Hippocampal formation (tissue), 2 donors: ENCODE measurements around the gene CD79B.

Experiments
- DNase-seq, 2 donors: peaks; one replicate each; lab custom pipeline; 2025; lab: John Stamatoyannopoulos, UW

CD79B gene

DNA sequence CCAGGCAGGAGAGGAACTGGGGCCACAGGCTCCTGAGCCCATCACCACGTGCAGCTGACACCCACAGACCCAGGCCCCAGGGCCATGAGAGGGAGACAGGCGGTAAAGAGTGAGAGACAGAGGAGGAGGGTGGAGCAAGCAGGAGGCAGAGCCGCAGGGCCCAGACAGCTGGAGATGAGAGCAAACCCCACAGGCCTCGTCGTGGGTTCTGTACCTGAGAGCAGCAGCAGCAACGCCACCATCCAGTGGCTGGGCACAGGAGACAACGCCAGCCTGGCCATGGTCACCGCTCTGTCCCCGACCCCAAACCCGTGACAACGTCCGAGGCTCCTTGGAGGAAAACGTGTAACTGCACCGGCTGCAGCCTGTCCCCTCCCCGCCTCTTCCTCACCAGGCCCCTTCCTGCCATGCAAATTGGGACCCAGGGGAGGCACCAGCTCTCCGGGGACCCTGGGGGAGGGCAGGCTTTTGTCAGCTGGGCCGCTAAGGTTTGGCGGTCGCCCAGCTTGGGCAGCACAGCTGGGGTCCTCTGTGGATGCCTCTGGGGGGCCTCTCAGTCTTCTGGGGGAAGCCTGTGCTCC lies at the start of gene CD79B:
Gene CD79B (minus strand): TSS at position 351 of the 581 bp plus-strand sequence. CDS start 70 bp downstream, at position 281.
- no peak for DNase-seq

GRCh38 chr17:63978272-63979200 lies 46.4 kb upstream of the CD79B start:
- no peak for DNase-seq

- no peak for DNase-seq
Observed at GRCh38 chr17:63976702-63977101, 44.6 kb upstream of the CD79B start.

DNA sequence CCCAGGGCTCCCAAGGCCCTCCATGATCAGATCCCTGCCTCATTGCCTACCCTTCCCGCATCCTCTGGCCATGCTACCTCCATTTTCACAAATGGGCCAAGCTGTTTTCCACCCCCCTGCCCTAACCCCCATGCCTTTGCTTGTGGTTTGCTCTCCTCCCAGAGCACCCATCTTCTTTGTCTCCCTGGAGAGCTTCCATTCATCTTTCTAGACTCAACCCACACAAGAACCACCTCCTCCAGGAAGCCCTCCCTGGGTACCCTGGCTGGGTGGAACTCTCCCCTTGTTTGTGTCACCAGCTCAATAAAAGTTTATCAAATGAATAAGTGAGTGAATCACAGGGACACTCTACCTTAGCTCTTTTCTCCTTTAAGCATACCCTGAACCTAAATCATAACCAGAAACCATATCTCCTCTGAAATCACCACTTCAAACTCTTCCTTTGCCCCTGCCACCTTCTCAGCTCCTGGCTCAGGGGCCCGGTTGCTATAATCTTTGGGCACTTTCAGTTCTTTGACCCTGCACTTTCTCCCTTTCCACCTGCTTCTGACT lies 43.5 kb upstream of the CD79B start:
- DNase-seq = no peak

DNA sequence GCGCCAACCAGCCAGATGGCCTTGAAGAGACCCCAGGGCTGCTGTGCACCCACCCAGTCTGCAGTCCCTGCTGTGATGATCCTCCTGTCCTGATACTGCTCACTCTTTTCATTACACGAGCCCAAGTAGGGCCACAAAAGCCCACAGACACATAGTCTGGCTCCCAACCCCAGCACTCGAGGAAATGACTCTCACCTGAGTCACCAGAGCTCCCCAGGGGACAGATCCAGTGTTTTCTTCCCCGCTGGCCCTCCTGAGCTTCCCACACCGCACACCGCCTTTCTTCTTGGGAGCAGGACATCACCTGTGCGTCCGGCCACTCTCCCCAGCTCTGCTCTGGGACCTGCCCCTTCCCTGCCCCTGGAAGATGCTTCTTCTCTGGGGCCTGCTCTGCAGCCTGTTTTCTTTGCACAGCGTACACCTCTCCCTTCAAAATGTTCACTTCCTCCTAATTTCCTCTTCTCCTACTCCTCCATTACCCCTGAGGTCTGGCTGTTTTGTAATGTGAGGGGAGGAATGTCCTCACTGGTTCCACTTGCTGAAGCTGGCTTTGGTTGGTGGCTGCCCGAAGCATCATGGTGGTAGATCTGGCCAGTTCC lies 42.6 kb upstream of the CD79B start:
- DNase-seq = no peak

DNA sequence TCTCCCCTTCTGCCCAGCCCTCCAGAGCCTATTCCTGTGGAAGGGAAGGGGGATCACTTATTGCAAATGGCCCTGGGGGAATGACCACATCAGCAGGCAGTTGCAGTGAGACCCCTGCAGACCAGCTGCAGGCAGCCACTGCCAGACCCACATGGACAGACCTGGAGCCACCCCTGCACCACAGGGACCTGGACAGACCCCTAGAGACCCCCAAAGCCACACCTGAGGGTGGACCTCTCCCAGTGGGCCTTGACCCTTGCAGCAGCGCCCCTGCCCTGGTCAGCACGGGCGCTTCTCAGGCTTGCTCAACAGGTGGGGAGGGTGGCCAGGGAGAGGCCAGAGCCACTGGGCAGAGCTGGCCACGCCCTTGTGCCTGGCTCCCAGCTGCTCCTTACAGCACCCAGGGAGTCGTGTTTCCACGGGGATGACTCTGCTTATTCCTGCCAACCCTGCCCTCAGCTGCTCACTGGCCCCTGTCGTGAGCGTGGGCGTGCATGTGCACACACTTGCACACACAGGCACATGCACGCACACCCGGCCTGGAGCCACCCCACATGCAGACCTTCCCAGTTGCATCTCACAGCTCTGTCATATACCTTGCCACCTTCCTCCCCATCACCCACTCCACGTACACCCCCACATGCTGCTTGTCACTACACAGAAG lies 41.9 kb upstream of the CD79B start:
- DNase-seq = no peak

- no peak for DNase-seq
Observed at GRCh38 chr17:63973247-63973646, 41.1 kb upstream of the CD79B start.

DNA sequence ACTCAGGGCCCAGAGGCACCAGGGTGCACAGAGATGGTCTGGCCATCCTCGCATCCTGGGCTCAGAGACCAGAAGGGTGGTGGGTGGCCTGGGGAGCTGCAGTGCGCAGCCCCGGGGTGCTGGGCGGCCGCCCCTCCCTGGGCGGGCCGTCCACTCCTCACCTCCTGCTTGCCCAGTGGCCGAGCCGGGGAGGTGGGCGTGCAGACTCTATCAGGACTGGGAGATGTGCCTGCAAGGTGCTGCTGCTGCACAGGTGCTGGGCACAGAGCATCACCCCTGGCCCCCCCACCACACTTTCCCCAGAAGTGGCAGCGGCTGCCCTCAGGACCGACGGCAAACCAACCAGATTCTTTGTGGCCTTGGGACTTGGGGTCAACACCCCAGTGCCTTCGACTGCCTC lies 40.7 kb upstream of the CD79B start, which contains the start of gene SCN4A:
Gene SCN4A (minus strand): TSS at position 123 of the 400 bp plus-strand sequence. CDS start 77 bp downstream, at position 46.
- no peak for DNase-seq

- no peak for DNase-seq
Observed at GRCh38 chr17:63969278-63969677, 37.1 kb upstream of the CD79B start.

DNA sequence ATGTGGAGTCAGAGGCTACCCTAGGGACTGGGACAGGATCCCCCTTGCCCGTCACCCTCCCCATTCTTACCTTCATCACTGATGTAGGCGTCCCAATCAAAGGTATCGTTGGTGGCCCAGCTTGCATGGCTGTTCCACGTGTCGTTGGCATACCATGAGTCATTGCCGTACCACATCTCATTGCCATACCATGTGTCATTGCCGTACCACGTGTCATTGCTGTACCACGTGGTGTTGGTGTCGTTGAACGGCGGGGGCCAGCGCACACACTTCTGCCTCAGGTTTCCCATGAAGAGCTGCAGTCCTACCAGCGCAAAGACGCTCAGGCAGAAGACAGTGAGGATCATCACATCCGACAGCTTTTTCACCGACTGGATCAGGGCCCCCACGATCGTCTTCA lies 35.8 kb upstream of the CD79B start:
- no peak for DNase-seq

- no peak for DNase-seq
Observed at GRCh38 chr17:63966646-63967264, 34.6 kb upstream of the CD79B start.

DNA sequence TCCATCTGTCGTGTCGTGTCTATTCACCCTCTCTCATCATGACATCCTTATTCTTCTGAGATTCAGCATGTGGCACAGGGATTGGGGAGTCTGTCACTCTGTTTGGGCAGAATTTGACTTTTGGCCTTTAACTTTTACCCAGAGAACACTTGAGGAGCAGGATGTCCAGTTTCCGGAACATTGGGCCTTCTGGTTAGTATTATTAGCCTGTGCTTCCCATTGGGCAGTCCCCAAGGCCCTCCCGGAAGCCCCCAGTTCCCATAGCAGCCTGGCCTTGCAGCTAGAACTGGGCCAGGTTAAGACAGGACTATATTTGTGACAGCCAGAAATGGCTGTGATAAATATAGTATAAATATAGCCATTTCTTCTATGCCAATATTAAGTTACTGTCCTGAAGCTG lies 31.0 kb upstream of the CD79B start:
- DNase-seq = no peak

DNA sequence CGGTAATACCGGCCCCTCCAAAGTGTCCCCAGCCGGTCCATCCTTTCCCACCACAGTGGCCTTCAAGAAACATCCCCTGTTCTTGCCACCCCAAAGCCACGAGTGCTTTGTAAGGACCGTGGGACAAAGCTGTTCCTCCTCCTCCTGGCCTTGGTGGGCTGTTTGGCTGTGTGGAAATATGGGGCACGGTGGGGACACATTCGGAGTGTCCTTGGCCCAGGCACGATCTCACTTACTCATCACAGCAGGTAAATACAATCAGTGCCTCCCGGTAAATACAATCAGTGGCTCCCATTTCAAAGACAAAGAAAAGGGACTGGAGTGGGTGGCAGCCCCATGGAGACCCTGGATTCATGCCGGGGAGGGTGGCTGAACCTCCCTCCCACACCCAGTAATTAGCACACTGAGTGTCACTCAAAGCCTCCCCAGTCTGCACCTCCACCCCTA lies 30.2 kb upstream of the CD79B start:
- no peak for DNase-seq

GRCh38 chr17:63961355-63962212 lies 29.5 kb upstream of the CD79B start:
- DNase-seq = no peak

DNA sequence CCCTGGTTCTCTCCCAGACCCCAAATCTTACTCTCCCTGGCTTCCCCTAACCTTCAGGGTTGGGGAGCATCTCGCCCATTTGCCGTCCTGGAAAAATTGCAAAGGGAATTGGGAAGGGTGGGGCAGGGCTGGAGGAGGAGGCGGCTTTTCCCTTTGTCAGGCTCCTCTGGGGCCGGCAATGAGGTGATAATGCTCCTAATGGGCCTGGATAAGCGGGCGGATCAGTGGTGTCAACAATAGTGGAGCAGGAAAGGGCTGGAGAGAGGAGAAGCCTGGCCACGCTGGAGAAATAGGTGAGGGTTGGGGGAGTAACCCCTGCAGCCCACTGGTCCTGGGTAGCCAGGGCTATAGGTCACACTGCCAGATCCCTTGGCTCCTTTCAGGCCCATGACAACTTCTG lies 28.3 kb upstream of the CD79B start:
- no peak for DNase-seq

GRCh38 chr17:63960006-63960405 lies 27.9 kb upstream of the CD79B start:
- no peak for DNase-seq

DNA sequence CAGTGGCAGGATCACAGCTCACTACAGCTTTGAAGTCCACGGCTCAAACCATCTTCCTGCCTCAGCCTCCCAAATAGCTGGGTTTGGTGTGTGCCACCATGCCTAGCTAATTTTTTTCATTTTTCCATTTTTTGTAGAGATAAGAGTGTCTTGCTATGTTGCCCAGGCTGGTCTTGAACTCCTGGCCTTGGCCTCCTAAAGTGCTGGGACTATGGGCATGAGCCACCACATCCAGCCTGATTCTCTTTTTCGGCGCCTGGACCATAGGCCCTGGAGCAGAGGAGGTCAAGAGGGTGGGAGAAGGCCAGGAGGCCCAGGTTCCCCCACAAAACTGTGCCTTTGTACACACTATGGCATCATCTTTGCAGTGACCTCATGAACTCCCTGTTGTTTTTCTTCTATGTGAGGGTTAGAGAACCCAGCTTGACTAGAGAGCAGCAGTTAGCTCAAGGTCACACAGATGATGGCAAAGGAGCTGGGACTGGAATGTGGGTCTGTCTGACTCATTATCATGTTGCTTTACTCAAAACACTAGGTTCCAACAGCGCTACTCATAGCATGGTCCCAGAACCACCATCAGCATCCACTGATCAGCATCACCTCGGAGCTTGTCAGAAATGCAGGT lies 24.3 kb upstream of the CD79B start:
- DNase-seq = no peak

- DNase-seq = no peak
Observed at GRCh38 chr17:63955791-63956190, 23.7 kb upstream of the CD79B start.

DNA sequence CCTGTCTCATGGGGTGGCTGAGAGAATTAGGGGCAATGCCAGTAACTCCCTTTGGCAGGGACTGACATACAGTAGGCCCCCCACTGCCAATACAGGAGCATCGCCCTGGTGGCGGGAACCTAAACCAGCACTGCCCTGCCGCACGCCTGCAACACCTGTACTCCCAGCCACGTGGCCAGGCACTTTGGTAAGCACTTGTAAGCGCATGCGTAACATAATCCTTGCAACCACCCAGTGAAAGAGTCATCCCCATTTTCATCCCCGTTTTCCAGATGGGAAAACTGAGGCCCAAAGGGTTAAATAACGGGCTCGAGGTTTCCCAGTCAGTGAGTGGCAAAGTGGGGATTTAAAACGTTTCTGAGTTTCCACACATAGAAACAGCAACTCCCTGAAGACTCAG lies 23.1 kb upstream of the CD79B start:
- no peak for DNase-seq
